ENCODE data around the gene LSP1. TPM values are rescaled to one million over a fixed set of nuclear protein-coding genes. Genes with fewer than 3 reads are reported as not detected.

Gene LSP1
- total RNA-seq, 3 donors from 2014 or later (not counting 1 experiment from before 2014, with no cell fraction given) = 487 to 595 (median 536) TPM

GRCh38 chr11:1906181-1906580 is 53.3 kb downstream of the LSP1 start:
- WGBS (ENCODE audit: insufficient coverage) = 55% methylated on average over 4 of the region's 5 CpGs
- no peaks in the 10 kb centered on the region for H3K9me3 ChIP-seq (ENCODE audit: control insufficient read depth, insufficient read depth, low read length)
- H3K4me3 ChIP-seq (ENCODE audit: low read length) = no peak overlapping the region
- no peaks in the 10 kb centered on the region for H3K27me3 ChIP-seq (ENCODE audit: control insufficient read depth, insufficient read depth, low read length)
- TF ChIP-seq, protein P1, sequence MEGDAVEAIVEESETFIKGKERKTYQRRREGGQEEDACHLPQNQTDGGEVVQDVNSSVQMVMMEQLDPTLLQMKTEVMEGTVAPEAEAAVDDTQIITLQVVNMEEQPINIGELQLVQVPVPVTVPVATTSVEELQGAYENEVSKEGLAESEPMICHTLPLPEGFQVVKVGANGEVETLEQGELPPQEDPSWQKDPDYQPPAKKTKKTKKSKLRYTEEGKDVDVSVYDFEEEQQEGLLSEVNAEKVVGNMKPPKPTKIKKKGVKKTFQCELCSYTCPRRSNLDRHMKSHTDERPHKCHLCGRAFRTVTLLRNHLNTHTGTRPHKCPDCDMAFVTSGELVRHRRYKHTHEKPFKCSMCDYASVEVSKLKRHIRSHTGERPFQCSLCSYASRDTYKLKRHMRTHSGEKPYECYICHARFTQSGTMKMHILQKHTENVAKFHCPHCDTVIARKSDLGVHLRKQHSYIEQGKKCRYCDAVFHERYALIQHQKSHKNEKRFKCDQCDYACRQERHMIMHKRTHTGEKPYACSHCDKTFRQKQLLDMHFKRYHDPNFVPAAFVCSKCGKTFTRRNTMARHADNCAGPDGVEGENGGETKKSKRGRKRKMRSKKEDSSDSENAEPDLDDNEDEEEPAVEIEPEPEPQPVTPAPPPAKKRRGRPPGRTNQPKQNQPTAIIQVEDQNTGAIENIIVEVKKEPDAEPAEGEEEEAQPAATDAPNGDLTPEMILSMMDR (IDR thresholded peaks at IDR 0.05) = no peak
- Mint-ChIP-seq H3K36me3 (no peaks in the 10 kb centered on the region), H3K9me3 (no peaks in the 10 kb centered on the region), H3K4me1 (no peaks in the 10 kb centered on the region), H3K4me3 (no peak overlapping the region), H3K27me3 (ENCODE audit: low read depth in 2 of 2) (peaks cover 0 to 13% of the 10 kb centered on the region in 2 donors), H3K27ac (no peak overlapping the region)
- no peak overlapping the region for H3K27ac ChIP-seq (ENCODE audit: low read length)
- intact Hi-C loops (cut with micrococcal nuclease) = no loop called here
- no peak for DNase-seq
- H3K36me3 ChIP-seq (ENCODE audit: control insufficient read depth, insufficient read depth, low read length) = no peaks in the 10 kb centered on the region
- H3K4me1 ChIP-seq (ENCODE audit: control insufficient read depth, insufficient read depth, low read length) = no peaks in the 10 kb centered on the region
- no peak for ATAC-seq

DNA sequence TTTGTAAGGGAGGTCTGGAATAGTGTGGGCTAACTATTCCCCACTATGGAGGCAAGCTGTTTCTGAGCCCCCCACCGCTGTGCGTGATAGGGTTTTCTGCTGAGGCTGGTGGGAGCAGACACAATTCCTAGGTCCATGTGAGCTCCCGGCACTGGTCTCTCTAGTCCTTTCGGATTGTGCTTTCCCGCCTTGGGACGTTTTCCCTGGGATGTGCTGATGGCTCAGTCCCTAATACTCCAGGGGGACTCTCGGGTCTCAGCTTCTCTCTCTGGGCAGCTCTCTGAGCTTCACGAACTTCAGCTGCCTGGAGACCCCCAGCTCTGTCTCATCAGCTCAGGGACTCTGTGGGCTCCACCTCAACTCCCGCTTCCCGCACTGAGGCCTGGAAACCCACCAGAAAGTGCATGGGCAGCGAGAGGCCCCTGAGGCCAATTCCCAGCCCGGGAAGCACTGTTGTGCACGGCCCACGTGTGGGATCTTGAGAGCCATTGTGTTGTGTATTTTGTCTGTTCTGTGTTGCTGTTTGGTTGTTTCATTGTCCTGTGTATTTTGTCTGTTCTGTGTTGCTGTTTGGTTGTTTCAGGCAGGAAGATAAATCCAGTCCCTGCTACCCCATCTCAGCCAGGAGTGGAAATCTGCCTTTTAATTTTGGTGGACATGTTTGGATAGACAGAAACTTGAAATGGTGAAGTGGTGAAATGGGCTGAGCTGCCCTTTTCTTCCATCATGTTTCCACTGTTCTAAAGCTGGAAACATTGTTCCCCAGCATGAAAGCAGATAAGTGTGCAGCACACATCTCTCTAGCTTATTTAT is 53.9 kb downstream of the LSP1 start:
- Mint-ChIP-seq H3K9me3 (no peaks in the 10 kb centered on the region), H3K36me3 (no peaks in the 10 kb centered on the region), H3K4me3 (no peak overlapping the region), H3K4me1 (no peaks in the 10 kb centered on the region), H3K27ac (no peak overlapping the region), H3K27me3 (ENCODE audit: low read depth in 2 of 2) (peaks cover 0 to 13% of the 10 kb centered on the region in 2 donors)
- H3K27ac ChIP-seq (ENCODE audit: low read length) = no peak overlapping the region
- intact Hi-C loops (cut with micrococcal nuclease) = no loop called here
- DNase-seq (no peak), ATAC-seq (no peak)
- no peak overlapping the region for H3K4me3 ChIP-seq (ENCODE audit: low read length)
- H3K4me1 ChIP-seq (ENCODE audit: control insufficient read depth, insufficient read depth, low read length) = no peaks in the 10 kb centered on the region
- TF ChIP-seq, protein P1 (IDR thresholded peaks at IDR 0.05) = no peak
- 85% methylated on average over 14 of the region's 14 CpGs for WGBS (ENCODE audit: insufficient coverage)
- no peaks in the 10 kb centered on the region for H3K36me3 ChIP-seq (ENCODE audit: control insufficient read depth, insufficient read depth, low read length)
- no peaks in the 10 kb centered on the region for H3K9me3 ChIP-seq (ENCODE audit: control insufficient read depth, insufficient read depth, low read length)
- H3K27me3 ChIP-seq (ENCODE audit: control insufficient read depth, insufficient read depth, low read length) = no peaks in the 10 kb centered on the region

- H3K4me1 ChIP-seq (ENCODE audit: control insufficient read depth, insufficient read depth, low read length) = peaks cover 3% of the 10 kb centered on the region
- Mint-ChIP-seq H3K4me1 (no peaks in the 10 kb centered on the region), H3K27ac (no peak overlapping the region), H3K36me3 (no peaks in the 10 kb centered on the region), H3K4me3 (no peak overlapping the region), H3K27me3 (ENCODE audit: low read depth in 2 of 2) (peaks cover 0 to 13% of the 10 kb centered on the region in 2 donors), H3K9me3 (no peaks in the 10 kb centered on the region)
- TF ChIP-seq, protein P1 (IDR thresholded peaks at IDR 0.05) = no peak
- ATAC-seq = no peak
- no peaks in the 10 kb centered on the region for H3K36me3 ChIP-seq (ENCODE audit: control insufficient read depth, insufficient read depth, low read length)
- no peak overlapping the region for H3K4me3 ChIP-seq (ENCODE audit: low read length)
- WGBS (ENCODE audit: insufficient coverage) = 71% methylated on average over 8 of the region's 9 CpGs
- H3K9me3 ChIP-seq (ENCODE audit: control insufficient read depth, insufficient read depth, low read length) = no peaks in the 10 kb centered on the region
- no peak overlapping the region for H3K27ac ChIP-seq (ENCODE audit: low read length)
- H3K27me3 ChIP-seq (ENCODE audit: control insufficient read depth, insufficient read depth, low read length) = no peaks in the 10 kb centered on the region
- DNase-seq = no peak
- intact Hi-C loops (cut with micrococcal nuclease) = no loop called here
Measured at GRCh38 chr11:1908618-1909017, 55.7 kb downstream of the LSP1 start.
